Smooth muscle cell of the brain vasculature (primary cell): ENCODE results near the gene NCAPD3.

ENCODE experiments used
- DNase-seq: peaks from one replicate; pipeline ENCODE4 v3.0.0-alpha.2; 2012; ENCODE audit warnings: low read depth, low spot score

Gene NCAPD3

DNA sequence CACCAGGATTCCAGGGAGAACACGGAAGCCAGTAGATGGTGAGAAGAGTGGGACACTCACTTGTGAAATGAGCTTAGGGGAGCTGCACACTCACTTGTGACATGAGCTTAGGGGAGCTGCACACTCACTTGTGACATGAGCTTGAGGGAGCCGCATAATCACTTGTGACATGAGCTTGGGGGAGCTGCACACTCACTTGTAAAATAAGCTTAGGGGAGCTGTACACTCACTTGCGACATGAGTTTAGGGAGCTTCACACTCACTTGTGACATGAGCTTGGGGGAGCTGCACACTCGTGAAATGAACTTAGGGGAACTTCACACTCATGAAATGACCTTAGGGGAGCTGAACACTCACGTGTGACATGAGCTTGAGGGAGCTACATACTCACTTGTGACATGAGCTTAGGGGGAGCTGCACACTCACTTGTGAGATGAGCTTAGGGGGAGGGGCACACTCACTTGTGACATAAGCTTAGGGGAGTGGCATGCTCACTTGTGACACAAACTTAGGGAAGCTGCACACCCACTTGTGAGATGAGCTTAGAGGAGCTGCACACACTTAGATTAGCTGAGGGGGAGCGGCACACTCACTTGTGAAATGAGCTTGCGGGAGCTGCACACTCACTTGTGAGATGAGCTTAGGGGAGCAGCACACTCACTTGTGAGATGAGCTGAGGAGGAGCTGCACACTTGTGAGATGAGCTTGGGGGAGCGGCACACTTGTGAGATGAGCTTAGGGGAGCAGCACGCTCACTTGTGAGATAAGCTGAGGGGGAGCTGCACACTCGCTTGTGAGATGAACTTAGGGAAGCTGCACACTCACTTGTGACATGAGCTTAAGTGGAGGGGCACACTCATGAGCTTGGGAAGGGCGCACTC lies 59.0 kb downstream of the NCAPD3 start:
- no peak for DNase-seq

GRCh38 chr11:134159652-134160051 lies 64.1 kb downstream of the NCAPD3 start:
- no peak for DNase-seq

GRCh38 chr11:134158023-134158422 lies 65.7 kb downstream of the NCAPD3 start:
- DNase-seq = no peak

GRCh38 chr11:134157451-134157850 lies 66.3 kb downstream of the NCAPD3 start:
- DNase-seq = no peak

GRCh38 chr11:134155946-134156865 lies 67.6 kb downstream of the NCAPD3 start:
- no peak for DNase-seq

DNA sequence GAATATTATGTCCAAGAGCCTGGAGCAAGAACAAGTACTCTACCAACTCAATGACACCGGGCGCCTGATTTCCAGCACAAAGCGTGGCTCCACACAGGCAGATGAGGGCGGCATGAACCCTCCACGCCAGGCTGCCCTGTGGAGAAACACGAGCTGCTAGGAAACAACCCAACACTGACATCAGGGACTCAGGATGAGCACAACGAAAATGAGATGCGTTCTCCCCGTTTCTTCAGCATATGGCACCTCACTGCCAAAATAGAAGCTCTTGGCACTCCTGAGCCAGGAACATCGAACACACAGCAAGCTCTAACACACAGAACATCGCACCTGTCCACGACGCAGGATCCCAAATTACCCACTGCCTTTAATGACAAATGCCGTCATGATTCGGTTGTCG lies 68.3 kb downstream of the NCAPD3 start:
- no peak for DNase-seq

GRCh38 chr11:134154441-134154840 lies 69.3 kb downstream of the NCAPD3 start:
- no peak for DNase-seq

GRCh38 chr11:134153147-134153905 lies 70.4 kb downstream of the NCAPD3 start:
- no peak for DNase-seq

- no peak for DNase-seq
These were observed 71.1 kb downstream of the NCAPD3 start for GRCh38 chr11:134152696-134153095.

DNA sequence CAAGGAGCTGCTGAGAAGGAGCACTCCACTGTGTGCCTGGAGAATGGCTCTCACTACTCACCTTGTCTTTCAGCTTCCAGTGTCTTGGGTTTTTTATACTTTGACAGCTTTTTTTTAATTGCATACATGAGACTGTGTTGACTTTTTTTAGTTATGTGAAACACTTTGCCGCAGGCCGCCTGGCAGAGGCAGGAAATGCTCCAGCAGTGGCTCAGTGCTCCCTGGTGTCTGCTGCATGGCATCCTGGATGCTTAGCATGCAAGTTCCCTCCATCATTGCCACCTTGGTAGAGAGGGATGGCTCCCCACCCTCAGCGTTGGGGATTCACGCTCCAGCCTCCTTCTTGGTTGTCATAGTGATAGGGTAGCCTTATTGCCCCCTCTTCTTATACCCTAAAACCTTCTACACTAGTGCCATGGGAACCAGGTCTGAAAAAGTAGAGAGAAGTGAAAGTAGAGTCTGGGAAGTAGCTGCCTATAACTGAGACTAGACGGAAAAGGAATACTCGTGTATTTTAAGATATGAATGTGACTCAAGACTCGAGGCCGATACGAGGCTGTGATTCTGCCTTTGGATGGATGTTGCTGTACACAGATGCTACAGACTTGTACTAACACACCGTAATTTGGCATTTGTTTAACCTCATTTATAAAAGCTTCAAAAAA lies 72.6 kb downstream of the NCAPD3 start:
- no peak for DNase-seq

- no peak for DNase-seq
These were observed 73.4 kb downstream of the NCAPD3 start for GRCh38 chr11:134150195-134150903.

DNA sequence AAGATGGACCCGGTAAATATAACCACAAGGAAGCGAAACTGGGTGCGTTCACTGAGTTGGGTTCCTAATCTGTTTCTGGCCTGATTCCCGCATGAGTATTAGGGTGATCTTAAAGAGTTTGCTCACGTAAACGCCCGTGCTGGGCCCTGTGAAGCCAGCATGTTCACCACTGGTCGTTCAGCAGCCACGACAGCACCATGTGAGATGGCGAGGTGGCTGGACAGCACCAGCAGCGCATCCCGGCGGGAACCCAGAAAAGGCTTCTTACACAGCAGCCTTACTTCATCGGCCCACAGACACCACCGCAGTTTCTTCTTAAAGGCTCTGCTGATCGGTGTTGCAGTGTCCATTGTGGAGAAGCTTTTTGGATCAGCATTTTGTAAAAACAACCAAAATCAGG lies 74.4 kb downstream of the NCAPD3 start:
- DNase-seq = no peak

DNA sequence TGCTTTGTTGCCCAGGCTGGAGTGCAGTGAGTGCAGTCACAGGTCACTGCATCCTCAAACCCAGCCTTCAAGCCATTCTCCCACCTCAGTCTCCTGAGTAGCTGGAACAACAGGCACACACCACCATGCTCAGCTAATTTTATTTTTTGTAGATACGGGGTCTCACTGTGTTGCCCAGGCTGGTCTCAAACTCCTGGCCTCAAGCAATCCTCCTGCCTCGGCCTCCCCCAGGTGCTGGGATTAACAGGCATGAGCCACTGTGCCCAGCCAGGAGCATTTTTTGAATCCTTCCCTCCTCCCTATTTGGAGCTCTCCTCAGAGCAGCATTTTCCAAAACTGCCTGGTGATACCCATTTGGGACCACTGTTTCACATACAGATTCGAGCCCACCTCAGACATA lies 77.2 kb downstream of the NCAPD3 start:
- no peak for DNase-seq

DNA sequence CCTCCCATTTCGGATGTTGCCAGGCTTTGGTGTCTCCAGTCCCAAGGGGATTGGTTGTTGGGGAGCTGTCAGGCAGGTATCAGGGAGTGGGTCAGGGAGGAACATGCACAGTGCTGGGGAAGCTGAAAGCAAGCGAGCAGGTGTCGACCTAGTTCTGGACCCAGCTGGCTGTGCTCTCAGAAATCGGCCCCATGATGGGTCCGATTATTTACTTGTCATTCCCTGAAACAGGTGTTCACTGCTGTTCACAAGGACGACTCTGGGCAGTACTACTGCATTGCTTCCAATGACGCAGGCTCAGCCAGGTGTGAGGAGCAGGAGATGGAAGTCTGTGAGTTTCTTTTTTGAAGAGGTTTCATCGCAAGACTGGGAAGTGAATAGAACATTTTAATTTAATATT lies 78.1 kb downstream of the NCAPD3 start:
- DNase-seq = no peak

DNA sequence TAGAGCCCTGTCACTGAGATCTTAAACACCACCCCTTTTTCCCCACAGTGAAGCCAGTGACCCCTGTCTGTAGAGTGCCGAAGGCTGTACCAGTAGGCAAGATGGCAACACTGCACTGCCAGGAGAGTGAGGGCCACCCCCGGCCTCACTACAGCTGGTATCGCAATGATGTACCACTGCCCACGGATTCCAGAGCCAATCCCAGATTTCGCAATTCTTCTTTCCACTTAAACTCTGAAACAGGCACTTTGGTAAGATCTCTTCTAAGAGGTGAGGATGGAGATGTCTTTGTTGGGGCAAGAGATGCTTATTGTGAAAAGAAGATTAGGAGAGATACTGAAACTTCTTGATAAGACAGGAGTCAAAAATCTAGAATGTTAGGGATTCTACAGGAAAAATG lies 79.0 kb downstream of the NCAPD3 start:
- DNase-seq = no peak

DNA sequence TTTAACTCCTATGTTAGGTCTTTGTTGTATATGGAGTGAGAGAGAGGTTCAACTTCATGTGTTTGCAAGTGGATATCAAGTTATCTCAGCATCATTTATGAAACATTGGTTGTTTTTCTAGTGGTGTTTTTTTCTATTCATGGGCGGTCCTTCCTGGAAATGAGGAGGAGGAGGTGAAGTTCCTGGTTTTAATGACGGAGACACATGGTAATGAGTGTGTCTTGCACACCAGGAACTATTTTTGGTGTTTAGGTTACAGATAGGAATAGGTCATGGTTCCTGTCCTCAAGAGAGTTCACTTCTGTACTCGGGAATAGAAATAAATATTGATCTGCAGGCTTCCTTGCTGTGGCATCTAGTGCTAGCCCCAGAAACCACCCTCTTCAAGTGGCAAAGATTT lies 80.0 kb downstream of the NCAPD3 start:
- DNase-seq = no peak

- no peak for DNase-seq
These were observed 81.2 kb downstream of the NCAPD3 start for GRCh38 chr11:134142536-134142935.

DNA sequence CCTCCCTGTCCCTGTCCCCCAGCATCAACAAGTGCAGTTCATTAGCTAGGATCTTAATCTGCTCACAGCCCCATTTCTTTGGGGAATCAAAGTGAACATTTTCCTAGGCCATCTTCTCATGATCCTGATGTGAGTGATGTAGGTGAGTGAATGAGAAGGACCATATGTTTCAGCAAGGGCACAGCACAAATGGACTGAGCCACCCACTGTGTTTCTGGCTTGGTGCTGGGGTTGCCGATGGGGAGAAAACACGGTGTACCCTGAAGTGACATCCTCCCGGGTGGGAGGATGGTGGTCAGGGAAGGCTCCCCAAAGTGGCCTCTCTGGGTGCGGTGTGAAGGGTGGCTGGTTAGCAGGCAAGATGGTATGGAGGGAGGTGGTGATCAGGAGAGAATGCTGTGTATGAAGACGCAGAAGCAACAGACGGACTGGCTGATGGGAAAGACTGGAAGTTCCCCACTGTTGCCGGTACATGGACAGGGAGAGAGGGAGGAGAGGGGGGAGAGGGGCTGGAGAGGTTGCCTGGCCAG lies 82.7 kb downstream of the NCAPD3 start:
- no peak for DNase-seq

DNA sequence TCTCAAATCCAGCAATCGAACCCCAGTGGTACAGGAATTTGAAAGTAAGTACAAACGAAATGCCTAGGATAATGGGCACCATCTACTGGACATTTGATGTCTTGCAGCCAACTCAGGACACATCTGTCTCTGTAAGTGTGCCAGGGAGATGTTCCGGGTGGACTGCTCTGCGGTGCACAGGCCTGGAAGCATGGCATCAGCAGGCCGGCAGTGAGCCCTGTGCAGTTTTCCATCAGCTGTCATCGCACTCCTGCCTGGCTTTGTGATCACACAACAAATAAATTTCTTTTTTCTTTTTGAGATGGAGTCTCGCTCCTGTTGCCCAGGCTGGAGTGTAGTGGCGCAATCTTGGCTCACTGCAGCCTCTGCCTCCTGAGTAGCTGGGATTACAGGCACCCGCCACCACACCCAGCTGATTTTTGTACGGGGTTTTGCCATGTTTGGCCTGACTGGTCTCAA lies 83.9 kb downstream of the NCAPD3 start:
- peak; percentile 65 for DNase-seq

GRCh38 chr11:134139303-134139872 lies 84.4 kb downstream of the NCAPD3 start:
- no peak for DNase-seq
